ENCODE results near the gene RASSF6. TPM values are rescaled to one million over a fixed set of nuclear protein-coding genes. Genes with fewer than 3 reads are reported as not detected.
A peak's percentile ranks its signal among the peaks of the same experiment; 100 is the strongest.
"Not testable (repeated sequence)": the region's sequence is repeated elsewhere in the genome, so short reads cannot be mapped to it uniquely, and the experiment has no call there.

RASSF6 gene, protein sequence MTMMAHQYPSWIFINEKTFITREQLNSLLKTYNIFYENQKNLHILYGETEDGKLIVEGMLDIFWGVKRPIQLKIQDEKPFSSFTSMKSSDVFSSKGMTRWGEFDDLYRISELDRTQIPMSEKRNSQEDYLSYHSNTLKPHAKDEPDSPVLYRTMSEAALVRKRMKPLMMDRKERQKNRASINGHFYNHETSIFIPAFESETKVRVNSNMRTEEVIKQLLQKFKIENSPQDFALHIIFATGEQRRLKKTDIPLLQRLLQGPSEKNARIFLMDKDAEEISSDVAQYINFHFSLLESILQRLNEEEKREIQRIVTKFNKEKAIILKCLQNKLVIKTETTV
- not detected for total RNA-seq

GRCh38 chr4:73620115-73620792 lies at the start of gene RASSF6:
RASSF6 (minus strand) TSS chr4:73620436; CDS start chr4:73611795, 8,641 bp downstream.
- Mint-ChIP-seq H3K27ac (no peak within 1 kb of the TSS), H3K9me3 (no peaks in the 10 kb centered on the region), H3K36me3 (no peaks in the 10 kb centered on the region)
- DNase-seq (ENCODE audit: low spot score in 2 of 2), result no peak
- ATAC-seq, result peak; percentile 61

DNA sequence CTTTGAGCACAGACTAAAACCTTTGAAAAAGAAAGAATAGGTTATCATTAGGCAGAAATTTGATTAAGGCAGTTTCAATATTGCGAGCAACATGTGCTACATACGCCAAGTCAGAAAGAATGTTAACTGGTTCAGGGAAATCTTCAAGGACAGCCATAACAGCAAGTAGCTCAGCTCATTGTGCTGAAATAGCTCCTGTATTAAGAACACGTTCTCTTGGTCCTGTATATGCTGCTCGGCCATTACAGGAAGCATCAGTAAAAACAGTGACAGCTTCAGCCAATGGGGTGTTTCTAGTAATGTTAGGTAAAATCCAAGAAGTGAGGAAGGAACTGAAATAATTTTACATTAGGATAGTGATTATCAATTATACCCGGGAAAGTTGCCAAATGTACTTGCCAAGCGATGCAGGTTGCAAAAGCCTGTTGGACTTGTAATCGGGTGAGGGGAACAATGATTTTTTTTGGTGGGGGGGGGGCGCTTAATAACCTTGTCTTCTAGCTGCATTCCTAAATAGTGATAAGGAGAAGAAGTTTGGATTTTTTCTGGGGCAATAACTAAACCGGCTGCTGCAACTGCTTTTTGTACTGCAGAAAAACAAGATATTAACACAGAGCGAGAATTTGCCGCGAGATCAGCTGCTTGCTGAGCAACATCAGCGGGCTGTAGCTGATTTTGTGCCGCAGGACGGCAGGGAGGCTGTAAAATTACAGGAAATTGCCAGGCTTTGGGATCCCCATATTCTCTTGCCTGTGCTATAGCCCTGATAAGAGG lies 49.4 kb upstream of the RASSF6 start:
- H3K27ac Mint-ChIP-seq, result no peak overlapping the region
- H3K36me3 Mint-ChIP-seq, result no peaks in the 10 kb centered on the region
- DNase-seq (ENCODE audit: low spot score in 2 of 2) (no peak), ATAC-seq (no peak)
- H3K9me3 Mint-ChIP-seq, result no peaks in the 10 kb centered on the region

DNA sequence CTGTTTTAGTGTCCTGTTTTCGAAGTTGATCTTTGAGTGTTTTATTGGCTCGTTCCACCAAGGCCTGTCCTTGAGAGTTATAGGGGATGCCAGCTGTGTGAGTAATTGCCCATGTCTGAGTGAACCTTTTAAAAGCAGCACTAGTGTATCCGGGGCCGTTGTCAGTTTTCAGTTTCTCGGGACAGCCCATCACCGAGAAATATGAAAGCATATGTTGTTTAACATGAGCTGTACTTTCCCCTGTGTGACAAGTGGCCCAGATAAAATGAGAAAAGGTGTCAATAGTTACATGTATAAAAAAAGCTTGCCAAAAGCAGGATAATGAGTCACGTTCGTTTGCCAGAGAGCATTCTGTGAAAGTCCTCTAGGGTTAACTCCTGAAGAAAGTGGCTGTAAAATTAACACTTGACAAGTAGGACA lies 48.6 kb upstream of the RASSF6 start:
- Mint-ChIP-seq H3K27ac (no peak overlapping the region), H3K36me3 (no peaks in the 10 kb centered on the region), H3K9me3 (no peaks in the 10 kb centered on the region)
- no peak for ATAC-seq
- no peak for DNase-seq (ENCODE audit: low spot score in 2 of 2)

- ATAC-seq; H3K36me3 Mint-ChIP-seq; DNase-seq (ENCODE audit: low spot score in 2 of 2); H3K9me3 Mint-ChIP-seq; H3K27ac Mint-ChIP-seq: not testable (repeated sequence)
Observed at GRCh38 chr4:73665924-73666323, 45.7 kb upstream of the RASSF6 start.

DNA sequence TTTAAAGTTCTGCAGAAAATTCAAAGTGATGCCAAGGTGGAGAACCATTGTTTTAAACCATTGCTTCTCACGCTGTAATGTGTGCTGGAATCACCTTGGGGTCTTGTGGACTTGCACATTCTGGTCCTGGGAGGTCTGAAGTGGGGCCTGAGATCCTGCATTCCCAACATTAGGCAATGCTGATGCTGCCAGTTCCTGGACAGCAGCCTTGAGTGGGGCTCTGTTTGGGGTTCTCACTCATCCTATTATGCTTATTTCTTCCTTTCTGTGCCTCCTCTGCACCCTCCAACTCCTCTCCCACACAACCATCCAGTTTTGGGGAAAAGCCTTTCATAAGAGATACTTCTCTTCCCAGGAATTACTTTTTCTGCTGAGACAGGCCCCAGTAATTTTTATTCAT lies 44.2 kb upstream of the RASSF6 start:
- no peaks in the 10 kb centered on the region for H3K36me3 Mint-ChIP-seq
- ATAC-seq, result no peak
- no peak for DNase-seq (ENCODE audit: low spot score in 2 of 2)

DNA sequence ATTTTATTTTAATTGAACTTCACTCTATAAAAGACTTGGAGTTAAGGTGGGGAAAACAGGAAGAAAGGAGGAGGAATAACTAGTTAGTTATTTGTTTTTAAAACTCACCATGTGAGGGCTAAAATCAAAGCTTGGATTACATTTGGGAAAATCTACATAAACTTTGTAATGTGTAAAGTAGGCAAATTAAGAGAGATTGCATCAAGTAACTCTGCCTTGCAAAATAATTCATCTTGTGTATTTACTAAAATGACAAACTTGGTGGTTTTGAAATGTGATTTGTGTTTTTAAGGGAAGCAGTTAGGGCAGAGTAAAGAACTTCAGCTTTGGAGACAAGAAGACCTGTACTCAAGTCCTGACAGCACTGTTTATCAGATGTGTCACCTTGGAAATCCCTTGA lies 43.3 kb upstream of the RASSF6 start:
- DNase-seq (ENCODE audit: low spot score in 2 of 2), result no peak
- Mint-ChIP-seq H3K36me3 (no peaks in the 10 kb centered on the region), H3K9me3 (no peaks in the 10 kb centered on the region), H3K27ac (no peak overlapping the region)
- ATAC-seq, result no peak

More for the DNA sequence above, 44.2 kb upstream of the RASSF6 start:
- Mint-ChIP-seq H3K27ac (no peak overlapping the region), H3K9me3 (no peaks in the 10 kb centered on the region)

DNA sequence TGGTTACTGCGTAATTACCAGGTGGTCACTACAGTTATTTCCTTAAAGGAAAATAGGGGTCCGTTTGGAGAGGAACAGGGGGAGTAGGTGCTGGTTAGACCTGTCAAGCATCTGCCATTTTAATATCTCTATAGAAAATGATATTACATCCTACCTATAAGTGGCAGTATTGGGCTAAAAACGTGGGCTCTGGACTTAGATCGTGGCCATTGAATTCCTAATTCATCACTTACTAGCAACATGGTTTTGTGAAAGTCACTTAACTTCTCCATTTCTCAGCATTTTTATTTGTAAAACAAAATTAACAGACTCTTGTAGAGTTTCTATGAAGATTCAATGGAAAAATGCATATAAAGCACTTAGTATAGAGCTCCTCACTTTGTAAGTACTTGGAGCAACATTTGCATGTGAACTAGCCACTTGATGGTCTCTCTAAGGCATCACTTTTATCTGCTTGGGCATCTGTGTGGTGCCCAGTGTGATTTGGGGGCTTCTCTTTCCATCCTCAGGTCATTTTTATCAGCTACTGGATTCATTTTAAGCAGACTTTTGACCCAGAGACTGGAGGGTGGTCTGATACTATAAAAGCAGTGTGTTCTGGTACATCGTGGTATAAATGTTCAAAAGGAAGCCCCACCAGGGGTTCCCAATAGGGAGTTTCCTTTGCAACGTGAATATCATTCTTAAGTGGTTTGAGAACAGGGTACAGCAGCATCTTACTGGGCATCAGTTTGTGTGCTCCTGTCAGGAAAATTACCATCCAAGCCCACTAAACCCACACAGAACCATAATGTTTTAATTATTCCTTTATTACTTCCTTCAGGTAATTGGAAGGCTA lies 42.7 kb upstream of the RASSF6 start:
- Mint-ChIP-seq H3K9me3 (no peaks in the 10 kb centered on the region), H3K27ac (no peak overlapping the region), H3K36me3 (no peaks in the 10 kb centered on the region)
- no peak for DNase-seq (ENCODE audit: low spot score in 2 of 2)
- no peak for ATAC-seq

GRCh38 chr4:73661646-73662119 lies 41.4 kb upstream of the RASSF6 start:
- no peaks in the 10 kb centered on the region for H3K9me3 Mint-ChIP-seq
- peak; percentile 56 to 74 for ATAC-seq
- no peaks in the 10 kb centered on the region for H3K36me3 Mint-ChIP-seq
- no peak overlapping the region for H3K27ac Mint-ChIP-seq
- no peak for DNase-seq (ENCODE audit: low spot score in 2 of 2)

- Mint-ChIP-seq H3K9me3 (no peaks in the 10 kb centered on the region), H3K36me3 (no peaks in the 10 kb centered on the region), H3K27ac (no peak overlapping the region)
- ATAC-seq, result no peak
- no peak for DNase-seq (ENCODE audit: low spot score in 2 of 2)
Observed at GRCh38 chr4:73660808-73661207, 40.6 kb upstream of the RASSF6 start.

GRCh38 chr4:73653695-73654106 lies 33.5 kb upstream of the RASSF6 start:
- DNase-seq (ENCODE audit: low spot score in 2 of 2) (peak in 1 of 2 donors; percentile 22), ATAC-seq (peak in 1 of 2 donors; percentile 73)
- H3K36me3 Mint-ChIP-seq, result no peaks in the 10 kb centered on the region

DNA sequence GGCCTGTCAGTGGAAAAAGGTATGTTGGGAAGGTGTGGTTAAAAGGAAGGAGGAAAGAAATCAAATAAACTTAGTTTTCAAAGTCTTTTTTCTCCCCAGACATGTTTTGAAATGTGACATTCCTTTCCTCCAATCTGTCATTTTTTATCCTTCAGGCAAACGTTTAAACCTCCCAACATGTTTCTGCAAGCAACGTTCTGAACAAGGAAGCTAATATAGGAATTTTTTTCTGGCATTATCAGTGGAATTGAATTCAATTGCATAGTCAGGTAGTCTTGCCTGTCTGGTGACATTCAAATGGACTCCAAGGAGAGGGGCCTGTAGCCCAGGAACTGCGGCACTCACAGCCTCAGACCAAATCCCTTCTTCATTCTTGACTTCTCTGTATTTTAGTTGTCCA lies 30.0 kb upstream of the RASSF6 start:
- peaks cover 0 to 7% of the 10 kb centered on the region in 2 donors for H3K36me3 Mint-ChIP-seq

More at GRCh38 chr4:73653695-73654106, 33.5 kb upstream of the RASSF6 start:
- Mint-ChIP-seq H3K9me3 (no peaks in the 10 kb centered on the region), H3K27ac (no peak overlapping the region)

GRCh38 chr4:73648478-73648877 lies 28.2 kb upstream of the RASSF6 start:
- peaks cover 0 to 12% of the 10 kb centered on the region in 2 donors for H3K9me3 Mint-ChIP-seq
- H3K36me3 Mint-ChIP-seq, result peaks cover 0 to 8% of the 10 kb centered on the region in 2 donors
- no peak overlapping the region for H3K27ac Mint-ChIP-seq
- ATAC-seq, result no peak
- DNase-seq (ENCODE audit: low spot score in 2 of 2), result no peak

More for the DNA sequence above, 30.0 kb upstream of the RASSF6 start:
- Mint-ChIP-seq H3K9me3 (peaks cover 0 to 8% of the 10 kb centered on the region in 2 donors), H3K27ac (no peak overlapping the region)
- no peak for ATAC-seq
- DNase-seq (ENCODE audit: low spot score in 2 of 2), result no peak

DNA sequence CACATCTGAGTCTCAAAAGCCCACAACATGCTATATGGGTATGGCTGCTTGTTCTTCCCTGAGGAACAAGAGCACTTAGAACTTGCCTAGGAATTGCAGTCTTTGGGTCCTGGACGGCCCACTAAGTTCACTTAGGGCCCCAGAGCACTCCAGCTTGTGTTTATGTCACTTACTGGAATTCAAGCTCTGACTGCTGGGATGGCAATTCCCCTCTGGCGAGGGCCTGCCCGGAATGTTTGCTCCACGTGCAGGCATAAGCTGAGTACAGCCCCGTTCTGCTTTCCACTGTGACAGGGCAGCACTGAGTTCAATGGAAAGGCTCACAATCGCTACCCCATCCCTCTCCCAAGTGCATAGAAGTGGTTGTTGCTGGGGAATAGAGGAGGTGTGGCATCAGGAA lies 25.9 kb upstream of the RASSF6 start:
- Mint-ChIP-seq H3K9me3 (peaks cover 0 to 16% of the 10 kb centered on the region in 2 donors), H3K36me3 (peaks cover 0 to 8% of the 10 kb centered on the region in 2 donors), H3K27ac (no peak overlapping the region)
- DNase-seq (ENCODE audit: low spot score in 2 of 2) (no peak), ATAC-seq (no peak)

DNA sequence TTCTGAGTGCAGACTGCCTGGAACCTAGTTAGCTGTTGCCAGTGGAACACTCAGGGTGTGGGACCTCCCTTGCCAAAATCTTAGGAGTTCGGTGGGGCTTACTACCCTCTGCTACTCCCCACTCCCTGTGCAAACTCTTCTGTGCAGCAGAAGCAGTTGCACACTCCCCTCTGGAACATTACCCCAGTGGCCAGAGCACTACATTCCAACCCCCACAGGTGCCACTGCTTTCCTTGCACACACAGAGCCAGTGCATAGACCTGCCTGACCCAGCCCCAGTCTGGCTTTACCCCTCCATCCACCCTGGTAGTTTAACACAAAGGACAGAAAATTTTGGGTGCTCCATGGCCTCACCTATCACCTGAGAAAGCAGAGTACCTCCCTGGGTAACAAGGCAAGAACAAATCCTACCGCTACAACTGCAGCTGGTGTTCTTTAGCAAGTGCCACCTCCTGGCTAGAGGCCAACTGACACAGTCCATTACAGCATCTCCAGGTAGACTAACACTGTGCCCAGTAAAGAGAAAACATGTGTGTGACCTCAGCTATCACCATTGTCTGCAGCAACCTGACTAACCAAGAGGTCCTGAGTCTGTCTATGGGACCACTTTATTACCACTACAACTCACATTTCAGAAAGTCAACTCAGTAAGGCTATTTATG lies 11.5 kb upstream of the RASSF6 start:
- no peaks in the 10 kb centered on the region for H3K9me3 Mint-ChIP-seq
- no peak for ATAC-seq
- DNase-seq (ENCODE audit: low spot score in 2 of 2), result no peak
- H3K36me3 Mint-ChIP-seq, result no peaks in the 10 kb centered on the region
- H3K27ac Mint-ChIP-seq, result no peak overlapping the region

GRCh38 chr4:73628834-73629233 lies 8.6 kb upstream of the RASSF6 start:
- H3K27ac Mint-ChIP-seq; H3K36me3 Mint-ChIP-seq; H3K9me3 Mint-ChIP-seq; DNase-seq (ENCODE audit: low spot score in 2 of 2); ATAC-seq: not testable (repeated sequence)

DNA sequence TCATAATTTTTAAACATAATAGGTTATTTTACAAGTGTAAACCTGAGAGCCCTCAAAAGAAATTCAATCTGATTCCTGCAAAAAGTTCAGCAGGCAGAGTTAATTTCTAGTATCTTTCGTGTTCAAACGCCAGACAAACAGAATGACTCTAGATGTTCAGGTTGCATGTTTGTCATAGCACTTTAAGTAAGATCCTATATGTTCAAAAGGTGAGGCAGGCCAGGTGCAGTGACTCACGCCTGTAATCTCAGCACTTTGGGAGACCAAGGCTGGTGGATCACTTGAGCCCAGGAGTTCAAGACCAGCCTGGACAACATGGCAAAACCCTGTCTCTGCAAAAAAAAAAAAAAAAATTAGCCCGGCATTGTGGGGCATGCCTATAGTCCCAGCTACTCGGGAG lies 1.1 kb upstream of the RASSF6 start:
- H3K36me3 Mint-ChIP-seq, result no peaks in the 10 kb centered on the region
- ATAC-seq (no peak), DNase-seq (ENCODE audit: low spot score in 2 of 2) (no peak)
- H3K27ac Mint-ChIP-seq, result no peak overlapping the region
- no peaks in the 10 kb centered on the region for H3K9me3 Mint-ChIP-seq

Data from activated naive CD4-positive, alpha-beta T cell treated with anti-CD3 and anti-CD28 coated beads, Interleukin-2, amount 50 U/mL, for 72 hours (primary cell).